Measurements from ENCODE around the gene SNAP23. TPM values are rescaled to one million over a fixed set of nuclear protein-coding genes. Genes with fewer than 3 reads are reported as not detected.

Gene SNAP23
- total RNA-seq, 2 experiments from 2014 or later: 50.7 to 63.1 TPM

GRCh38 chr15:42504631-42505030, 9.2 kb downstream of the SNAP23 start:
- CTCF ChIA-PET: interaction anchor here (0.6 to 1.7 kb wide), 5 partner anchors 10 to 1120 kb away, joined by 3 to 6 read pairs (median 3); partner anchors contain the start of gene SNAP23
- POLR2A ChIA-PET: interaction anchor here (0.6 kb wide), 1 partner anchor 54 kb away, joined by 3 read pairs; no protein-coding TSS in a partner anchor
- Mint-ChIP-seq H3K27me3 (no peaks in the 10 kb centered on the region), H3K36me3 (ENCODE audit: low read depth) (peaks cover 5% of the 10 kb centered on the region), H3K9me3 (no peaks in the 10 kb centered on the region), H3K4me3 (no peak overlapping the region), H3K27ac (no peak overlapping the region), H3K4me1 (peaks cover 4% of the 10 kb centered on the region)
- no peak for DNase-seq

GRCh38 chr15:42507514-42507913, 12.1 kb downstream of the SNAP23 start:
- no peak for DNase-seq
- peaks cover 2% of the 10 kb centered on the region for H3K4me1 Mint-ChIP-seq
- H3K36me3 Mint-ChIP-seq (ENCODE audit: low read depth): peaks cover 11% of the 10 kb centered on the region
- H3K27ac Mint-ChIP-seq: no peak overlapping the region
- ChIA-PET POLR2A (interaction anchor here (0.6 kb wide), 1 partner anchor 234 kb away, joined by 3 read pairs; the partner anchor contains the start of gene TMEM87A), CTCF (interaction anchor here (1.4 kb wide), 1 partner anchor 12 kb away, joined by 5 read pairs; the partner anchor contains the start of gene SNAP23)
- H3K9me3 Mint-ChIP-seq: no peaks in the 10 kb centered on the region
- no peak overlapping the region for H3K4me3 Mint-ChIP-seq
- H3K27me3 Mint-ChIP-seq: no peaks in the 10 kb centered on the region

- POLR2A ChIA-PET: no interaction called here
- Mint-ChIP-seq H3K9me3 (no peaks in the 10 kb centered on the region), H3K27me3 (no peaks in the 10 kb centered on the region), H3K27ac (no peak overlapping the region), H3K36me3 (ENCODE audit: low read depth) (peaks cover 17% of the 10 kb centered on the region), H3K4me3 (no peak overlapping the region), H3K4me1 (peaks cover 2% of the 10 kb centered on the region)
- CTCF ChIA-PET: interaction anchor here (1.4 kb wide), 1 partner anchor 13 kb away, joined by 5 read pairs; the partner anchor contains the start of gene SNAP23
- no peak for DNase-seq
Measured at GRCh38 chr15:42508263-42508690, 12.8 kb downstream of the SNAP23 start.

GRCh38 chr15:42510258-42511006, 15.0 kb downstream of the SNAP23 start:
- POLR2A ChIA-PET: interaction anchor here (0.7 kb wide), 1 partner anchor 19 kb away, joined by 5 read pairs; the partner anchor contains the start of gene ZNF106
- H3K4me1 Mint-ChIP-seq: no peaks in the 10 kb centered on the region
- no peak overlapping the region for H3K4me3 Mint-ChIP-seq

GRCh38 chr15:42511007-42511391, 15.6 kb downstream of the SNAP23 start:
- no peaks in the 10 kb centered on the region for H3K9me3 Mint-ChIP-seq
- H3K4me1 Mint-ChIP-seq: no peaks in the 10 kb centered on the region
- no peak overlapping the region for H3K27ac Mint-ChIP-seq
- H3K4me3 Mint-ChIP-seq: no peak overlapping the region
- ChIA-PET POLR2A (interaction anchor here (0.7 kb wide), 1 partner anchor 20 kb away, joined by 5 read pairs; the partner anchor contains the start of gene ZNF106), CTCF (interaction anchor here (0.9 kb wide), 1 partner anchor 68 kb away, joined by 3 read pairs; no protein-coding TSS in a partner anchor)
- H3K36me3 Mint-ChIP-seq (ENCODE audit: low read depth): peaks cover 29% of the 10 kb centered on the region
- no peak for DNase-seq
- H3K27me3 Mint-ChIP-seq: no peaks in the 10 kb centered on the region

More at GRCh38 chr15:42510258-42511006, 15.0 kb downstream of the SNAP23 start:
- H3K9me3 Mint-ChIP-seq: no peaks in the 10 kb centered on the region
- no peak overlapping the region for H3K27ac Mint-ChIP-seq
- no peak for DNase-seq
- H3K27me3 Mint-ChIP-seq: no peaks in the 10 kb centered on the region
- peaks cover 24% of the 10 kb centered on the region for H3K36me3 Mint-ChIP-seq (ENCODE audit: low read depth)
- CTCF ChIA-PET: interaction anchor here (0.9 kb wide), 1 partner anchor 69 kb away, joined by 3 read pairs; no protein-coding TSS in a partner anchor

GRCh38 chr15:42523331-42523730, 27.9 kb downstream of the SNAP23 start:
- H3K27me3 Mint-ChIP-seq: no peaks in the 10 kb centered on the region
- no peak overlapping the region for H3K4me3 Mint-ChIP-seq
- H3K27ac Mint-ChIP-seq: no peak overlapping the region
- peaks cover 13% of the 10 kb centered on the region for H3K36me3 Mint-ChIP-seq (ENCODE audit: low read depth)
- no peaks in the 10 kb centered on the region for H3K9me3 Mint-ChIP-seq
- no peak for DNase-seq
- H3K4me1 Mint-ChIP-seq: no peaks in the 10 kb centered on the region
- ChIA-PET POLR2A (no interaction called here), CTCF (interaction anchor here (1.0 kb wide), 1 partner anchor 10 kb away, joined by 3 read pairs; no protein-coding TSS in a partner anchor)

- Mint-ChIP-seq H3K4me1 (peaks cover 17% of the 10 kb centered on the region), H3K36me3 (ENCODE audit: low read depth) (peaks cover 36% of the 10 kb centered on the region), H3K9me3 (no peaks in the 10 kb centered on the region), H3K27me3 (no peaks in the 10 kb centered on the region), H3K27ac (no peak overlapping the region), H3K4me3 (no peak overlapping the region)
- CTCF ChIA-PET: no interaction called here
- POLR2A ChIA-PET: interaction anchor here (1.3 kb wide), 1 partner anchor 18 kb away, joined by 3 read pairs; no protein-coding TSS in a partner anchor
- DNase-seq: no peak
Measured at GRCh38 chr15:42528970-42529369, 33.5 kb downstream of the SNAP23 start.

GRCh38 chr15:42533246-42533645, 37.8 kb downstream of the SNAP23 start:
- no peak overlapping the region for H3K27ac Mint-ChIP-seq
- H3K27me3 Mint-ChIP-seq: no peaks in the 10 kb centered on the region
- H3K36me3 Mint-ChIP-seq (ENCODE audit: low read depth): peaks cover 46% of the 10 kb centered on the region
- H3K9me3 Mint-ChIP-seq: no peaks in the 10 kb centered on the region
- POLR2A ChIA-PET: no interaction called here
- no peak overlapping the region for H3K4me3 Mint-ChIP-seq
- H3K4me1 Mint-ChIP-seq: peaks cover 17% of the 10 kb centered on the region
- CTCF ChIA-PET: no interaction called here
- DNase-seq: no peak

- no peak overlapping the region for H3K27ac Mint-ChIP-seq
- H3K36me3 Mint-ChIP-seq (ENCODE audit: low read depth): peaks cover 37% of the 10 kb centered on the region
- DNase-seq: no peak
- POLR2A ChIA-PET: no interaction called here
- H3K27me3 Mint-ChIP-seq: no peaks in the 10 kb centered on the region
- no peak overlapping the region for H3K4me3 Mint-ChIP-seq
- H3K4me1 Mint-ChIP-seq: peaks cover 38% of the 10 kb centered on the region
- H3K9me3 Mint-ChIP-seq: no peaks in the 10 kb centered on the region
- CTCF ChIA-PET: interaction anchor here (1.0 to 3.5 kb wide), 4 partner anchors 9 to 18 kb away, joined by 3 to 20 read pairs (median 6); no protein-coding TSS in a partner anchor
Measured at GRCh38 chr15:42544853-42545629, 49.6 kb downstream of the SNAP23 start.

- Mint-ChIP-seq H3K4me3 (peak overlapping the region; percentile 95), H3K27ac (peak overlapping the region; percentile 98), H3K9me3 (no peaks in the 10 kb centered on the region), H3K27me3 (no peaks in the 10 kb centered on the region), H3K4me1 (peaks cover 58% of the 10 kb centered on the region), H3K36me3 (ENCODE audit: low read depth) (peaks cover 36% of the 10 kb centered on the region)
- ChIA-PET POLR2A (interaction anchor here (0.6 kb wide), 1 partner anchor 29 kb away, joined by 6 read pairs; no protein-coding TSS in a partner anchor), CTCF (interaction anchor here (0.5 to 3.5 kb wide), 5 partner anchors 12 to 103 kb away, joined by 3 to 20 read pairs (median 3); no protein-coding TSS in a partner anchor)
- peak; percentile 40 for DNase-seq
Measured at GRCh38 chr15:42547918-42548248, 52.4 kb downstream of the SNAP23 start.

- Mint-ChIP-seq H3K27ac (peak within 1 kb of the TSS; percentile 98), H3K9me3 (no peaks in the 10 kb centered on the region), H3K4me1 (peaks cover 60% of the 10 kb centered on the region), H3K4me3 (peak within 1 kb of the TSS; percentile 95), H3K27me3 (no peaks in the 10 kb centered on the region), H3K36me3 (ENCODE audit: low read depth) (peaks cover 36% of the 10 kb centered on the region)
- peak; percentile 88 for DNase-seq
- ChIA-PET CTCF (interaction anchor here (0.5 to 3.5 kb wide), 5 partner anchors 13 to 103 kb away, joined by 3 to 20 read pairs (median 3); no protein-coding TSS in a partner anchor), POLR2A (interaction anchor here (0.6 kb wide), 1 partner anchor 30 kb away, joined by 6 read pairs; no protein-coding TSS in a partner anchor)
Measured at GRCh38 chr15:42548249-42549031, 53.0 kb downstream of the SNAP23 start, which contains the start of the genes HAUS2 and LRRC57. Gene HAUS2 (plus strand): TSS chr15:42548838. CDS start chr15:42548873, 35 bp downstream. Gene LRRC57 (minus strand): TSS chr15:42548793. CDS start chr15:42548434, 359 bp downstream.

- DNase-seq: no peak
- Mint-ChIP-seq H3K9me3 (no peaks in the 10 kb centered on the region), H3K4me1 (peaks cover 66% of the 10 kb centered on the region), H3K36me3 (ENCODE audit: low read depth) (peaks cover 30% of the 10 kb centered on the region), H3K27me3 (no peaks in the 10 kb centered on the region), H3K4me3 (peak overlapping the region; percentile 95), H3K27ac (peak overlapping the region; percentile 98)
- CTCF ChIA-PET: no interaction called here
- POLR2A ChIA-PET: no interaction called here
Measured at GRCh38 chr15:42549032-42549491, 53.6 kb downstream of the SNAP23 start.
